ENCODE measurements around the gene HS3ST1. TPM values are rescaled to one million over a fixed set of nuclear protein-coding genes. Genes with fewer than 3 reads are reported as not detected.

The HS3ST1 gene
- total RNA-seq, 2 donors from 2014 or later: 2.7 to 6.7 TPM

DNA sequence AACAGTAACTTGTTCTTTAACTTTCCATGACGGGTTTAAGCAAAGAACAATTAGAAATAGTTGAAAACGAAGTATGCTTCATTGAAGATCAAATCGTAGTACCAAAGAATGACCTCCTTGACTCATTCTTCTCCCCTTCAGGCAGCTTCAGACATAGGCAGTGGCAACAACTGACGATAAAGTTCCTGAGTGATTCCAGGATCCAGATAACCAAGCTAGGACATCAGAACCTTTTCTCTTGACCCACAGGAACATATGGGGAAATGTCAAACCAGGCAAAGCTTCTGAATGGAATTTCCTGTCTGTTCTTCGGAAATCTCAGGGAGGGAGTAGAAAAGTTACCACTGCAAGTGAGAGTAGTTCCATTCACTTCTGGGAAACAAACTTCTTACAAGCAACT lies 74.2 kb downstream of the HS3ST1 start:
- DNase-seq: no peak
- intact Hi-C loops (cut with DNase I, micrococcal nuclease): no loop called here
- no peak for ATAC-seq

- intact Hi-C loops (cut with DNase I, micrococcal nuclease): no loop called here
- DNase-seq: no peak
- no peak for ATAC-seq
These were observed 80.1 kb downstream of the HS3ST1 start for GRCh38 chr4:11348449-11349088.

DNA sequence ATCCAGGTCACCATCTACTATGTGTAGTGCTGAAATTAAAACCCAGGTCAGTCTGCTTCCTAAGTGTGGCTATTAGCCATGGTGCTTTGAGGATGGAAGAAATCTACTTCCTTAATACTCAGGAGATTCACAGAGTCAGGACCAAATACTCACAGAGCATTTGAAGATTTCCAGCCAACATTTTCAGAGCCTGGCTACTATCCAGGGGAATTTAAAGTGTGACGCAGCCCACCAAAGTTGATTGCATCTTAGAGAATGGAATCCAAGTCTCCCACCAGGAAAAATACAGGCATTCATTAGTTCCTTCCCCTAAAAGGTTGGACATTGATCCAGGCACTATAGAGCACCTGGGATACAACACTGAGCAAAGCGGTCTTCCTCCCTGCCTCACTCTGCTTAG lies 83.8 kb downstream of the HS3ST1 start:
- intact Hi-C loops (cut with DNase I, micrococcal nuclease): no loop called here
- no peak for ATAC-seq
- no peak for DNase-seq

DNA sequence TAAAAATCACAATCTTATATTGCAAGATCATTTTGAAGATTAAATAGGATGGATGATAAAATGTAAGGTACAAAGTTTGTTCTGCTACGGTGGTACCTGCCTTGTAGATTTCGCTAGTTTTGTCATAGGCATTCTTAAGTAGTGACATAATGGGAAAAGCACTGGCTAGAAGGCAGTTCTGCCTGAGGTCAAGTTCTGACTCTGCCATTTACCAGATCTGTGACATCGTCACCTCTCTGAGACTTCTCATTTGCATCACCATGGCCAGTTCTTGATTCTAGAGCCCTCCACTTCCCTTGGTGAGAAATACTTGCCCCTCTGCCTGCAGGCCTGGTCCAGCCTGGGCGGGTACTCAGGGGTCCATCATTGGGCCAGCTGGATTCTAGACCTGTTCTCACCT lies 85.2 kb downstream of the HS3ST1 start:
- ATAC-seq (no peak), DNase-seq (no peak)
- intact Hi-C loops (cut with DNase I, micrococcal nuclease): no loop called here

Small RNA genes within 50 kb of the gene (microRNA-seq; reads per million reads assigned to microRNA genes)
- gene MIR572: 0 reads per million in 2 donors

All from left colon (tissue), 2 donors.